ENCODE data around the gene HIPK1. TPM values are rescaled to one million over a fixed set of nuclear protein-coding genes. Genes with fewer than 3 reads are reported as not detected.

The HIPK1 gene
- total RNA-seq, 1 donor from 2014 or later, result 41.3 TPM

- Histone ChIP-seq H4K20me1 (ENCODE audit: low read depth) (peaks cover 95% of the 10 kb centered on the region), H3K79me2 (ENCODE audit: low read depth) (peaks cover 100% of the 10 kb centered on the region), H3K4me2 (no peak overlapping the region), H3K9me3 (ENCODE audit: low read depth) (no peaks in the 10 kb centered on the region), H3K27ac (no peak overlapping the region), H3K4me1 (peaks cover 28% of the 10 kb centered on the region), H3K9ac (no peak overlapping the region), H3K4me3 (no peak overlapping the region), H3F3A (ENCODE audit: low read depth) (peaks cover 19% of the 10 kb centered on the region), H3K36me3 (no peaks in the 10 kb centered on the region), H2AFZ (replicated peaks) (no peak overlapping the region), H3K27me3 (no peaks in the 10 kb centered on the region)
- no peak overlapping the region for H3K27ac Mint-ChIP-seq
- TF ChIP-seq CTCF (IDR thresholded peaks at IDR 0.05) (no peak), EZH2 (IDR thresholded peaks at IDR 0.05) (no peak), EZH2phosphoT487 (IDR thresholded peaks at IDR 0.05) (no peak)
- peaks cover 3% of the 10 kb centered on the region for H3K27me3 Mint-ChIP-seq (ENCODE audit: insufficient read depth, low read depth)
- DNase-seq (ENCODE audit: low spot score), result no peak
- H3K4me1 Mint-ChIP-seq, result peaks cover 37% of the 10 kb centered on the region
- H3K36me3 Mint-ChIP-seq, result no peaks in the 10 kb centered on the region
- H3K4me3 Mint-ChIP-seq, result no peak overlapping the region
- H3K9me3 Mint-ChIP-seq, result no peaks in the 10 kb centered on the region
Measured at GRCh38 chr1:113934511-113935055, 5.5 kb downstream of the HIPK1 start.

GRCh38 chr1:113935176-113935575, 6.1 kb downstream of the HIPK1 start:
- H3K27ac ChIP-seq, result no peak overlapping the region
- Mint-ChIP-seq H3K4me1 (peaks cover 36% of the 10 kb centered on the region), H3K9me3 (no peaks in the 10 kb centered on the region), H3K4me3 (no peak overlapping the region), H3K36me3 (no peaks in the 10 kb centered on the region), H3K27ac (no peak overlapping the region), H3K27me3 (ENCODE audit: insufficient read depth, low read depth) (peaks cover 2% of the 10 kb centered on the region)
- no peak for TF ChIP-seq EZH2phosphoT487 (IDR thresholded peaks at IDR 0.05)
- TF ChIP-seq EZH2 (IDR thresholded peaks at IDR 0.05), result no peak
- no peak for TF ChIP-seq CTCF (IDR thresholded peaks at IDR 0.05)
- peaks cover 98% of the 10 kb centered on the region for H4K20me1 ChIP-seq (ENCODE audit: low read depth)
- DNase-seq (ENCODE audit: low spot score), result no peak
- H2AFZ ChIP-seq (replicated peaks), result no peak overlapping the region
- peaks cover 28% of the 10 kb centered on the region for H3K4me1 ChIP-seq
- no peak overlapping the region for H3K4me2 ChIP-seq
- no peaks in the 10 kb centered on the region for H3K9me3 ChIP-seq (ENCODE audit: low read depth)
- H3K9ac ChIP-seq, result no peak overlapping the region
- no peaks in the 10 kb centered on the region for H3K36me3 ChIP-seq
- H3K79me2 ChIP-seq (ENCODE audit: low read depth), result peaks cover 100% of the 10 kb centered on the region
- H3K4me3 ChIP-seq, result no peak overlapping the region
- H3F3A ChIP-seq (ENCODE audit: low read depth), result peaks cover 14% of the 10 kb centered on the region
- H3K27me3 ChIP-seq, result no peaks in the 10 kb centered on the region

GRCh38 chr1:113935970-113936369, 6.8 kb downstream of the HIPK1 start:
- H3K36me3 Mint-ChIP-seq, result peaks cover 8% of the 10 kb centered on the region
- DNase-seq (ENCODE audit: low spot score), result no peak
- H3K9me3 Mint-ChIP-seq, result no peaks in the 10 kb centered on the region
- H3K4me3 ChIP-seq, result no peak overlapping the region
- no peaks in the 10 kb centered on the region for H3K9me3 ChIP-seq (ENCODE audit: low read depth)
- no peaks in the 10 kb centered on the region for H3K27me3 ChIP-seq
- H3K79me2 ChIP-seq (ENCODE audit: low read depth), result peaks cover 93% of the 10 kb centered on the region
- peaks cover 6% of the 10 kb centered on the region for H3F3A ChIP-seq (ENCODE audit: low read depth)
- no peaks in the 10 kb centered on the region for H3K27me3 Mint-ChIP-seq (ENCODE audit: insufficient read depth, low read depth)
- peaks cover 25% of the 10 kb centered on the region for H3K4me1 ChIP-seq
- TF ChIP-seq CTCF (IDR thresholded peaks at IDR 0.05) (no peak), EZH2 (IDR thresholded peaks at IDR 0.05) (no peak), EZH2phosphoT487 (IDR thresholded peaks at IDR 0.05) (no peak)
- H2AFZ ChIP-seq (replicated peaks), result no peak overlapping the region
- H3K4me1 Mint-ChIP-seq, result peaks cover 28% of the 10 kb centered on the region
- peaks cover 97% of the 10 kb centered on the region for H4K20me1 ChIP-seq (ENCODE audit: low read depth)
- no peaks in the 10 kb centered on the region for H3K36me3 ChIP-seq
- H3K4me2 ChIP-seq, result no peak overlapping the region
- no peak overlapping the region for H3K4me3 Mint-ChIP-seq
- H3K9ac ChIP-seq, result no peak overlapping the region
- H3K27ac ChIP-seq, result no peak overlapping the region
- H3K27ac Mint-ChIP-seq, result no peak overlapping the region
